ENCODE measurements around the gene LAMP5. TPM values are rescaled to one million over a fixed set of nuclear protein-coding genes. Genes with fewer than 3 reads are reported as not detected.

Gene LAMP5
- total and polyA plus RNA-seq, 2 experiments from 2014 or later, result 0.21 to 0.29 TPM

- Histone ChIP-seq H4K20me1 (replicated peaks; ENCODE audit: insufficient read depth) (no peaks in the 10 kb centered on the region), H3K9me2 (ENCODE audit: insufficient read depth) (no peaks in the 10 kb centered on the region), H2AFZ (no peak overlapping the region), H3K4me2 (no peak overlapping the region), H3K4me1 (ENCODE audit: insufficient read depth) (no peaks in the 10 kb centered on the region), H3K36me3 (ENCODE audit: insufficient read depth) (no peaks in the 10 kb centered on the region), H3F3A (replicated peaks; ENCODE audit: low read depth) (no peaks in the 10 kb centered on the region), H3K27ac (ENCODE audit: low read depth) (no peak overlapping the region), H3K79me2 (replicated peaks; ENCODE audit: insufficient read depth) (no peaks in the 10 kb centered on the region), H3K4me3 (no peak overlapping the region), H3K27me3 (ENCODE audit: insufficient read depth) (no peaks in the 10 kb centered on the region)
- DNase-seq (ENCODE audit: low spot score) (no peak), ATAC-seq (no peak)
- no peak overlapping the region for H3K4me3 Mint-ChIP-seq
- H3K4me1 Mint-ChIP-seq, result no peaks in the 10 kb centered on the region
- H3K36me3 Mint-ChIP-seq (ENCODE audit: low read depth), result no peaks in the 10 kb centered on the region
- no peak overlapping the region for H3K27ac Mint-ChIP-seq
- H3K9me3 Mint-ChIP-seq, result no peaks in the 10 kb centered on the region
- TF ChIP-seq POLR2AphosphoS5 (IDR thresholded peaks at IDR 0.05; ENCODE audit: low read depth) (no peak), REST (IDR thresholded peaks at IDR 0.05; ENCODE audit: unreplicated experiment) (no peak), EZH2 (IDR thresholded peaks at IDR 0.05; ENCODE audit: low read depth, unreplicated experiment) (no peak), JUNB (IDR thresholded peaks at IDR 0.05; ENCODE audit: unreplicated experiment) (no peak), NANOG (IDR thresholded peaks at IDR 0.05; ENCODE audit: borderline replicate concordance) (no peak), STAT1 (IDR thresholded peaks at IDR 0.05; ENCODE audit: unreplicated experiment) (no peak), ZNF462 (CRISPR knock-in tag; IDR thresholded peaks at IDR 0.05) (no peak), ZNF114 (CRISPR knock-in tag; IDR thresholded peaks at IDR 0.05) (no peak), CTCF (conservative IDR thresholded peaks at IDR 0.05; ENCODE audit: low read depth in 2 of 2) (no peak), CREB1 (CRISPR knock-in tag; IDR thresholded peaks at IDR 0.05; ENCODE audit: low read depth) (no peak), ETS1 (IDR thresholded peaks at IDR 0.05) (no peak), EZH2phosphoT487 (IDR thresholded peaks at IDR 0.05; ENCODE audit: unreplicated experiment) (no peak), ZNF331 (CRISPR knock-in tag; IDR thresholded peaks at IDR 0.05; ENCODE audit: low read depth) (no peak)
- no peaks in the 10 kb centered on the region for H3K27me3 Mint-ChIP-seq (ENCODE audit: insufficient read depth, low read depth, poor library complexity)
These were observed 38.9 kb upstream of the LAMP5 start for GRCh38 chr20:9475456-9475855.

Data from GM23338 (cell line).